HG03460 (cell line): ENCODE measurements around the gene ARHGAP22.
A peak's percentile ranks its signal among the peaks of the same experiment; 100 is the strongest.
"Not testable (repeated sequence)": the region's sequence is repeated elsewhere in the genome, so short reads cannot be mapped to it uniquely, and the experiment has no call there.

Experiments
- ATAC-seq: cut with Tn5 transposase; IDR thresholded peaks from one replicate; pipeline ENCODE4 v1.9.1; 2021; ENCODE audit not compliant: unreplicated experiment

The ARHGAP22 gene

GRCh38 chr10:48604991-48605508 is at the start of gene ARHGAP22:
ARHGAP22 (minus strand) TSS chr10:48605073; CDS start chr10:48604796, 277 bp downstream.
- peak; percentile 54 for ATAC-seq

GRCh38 chr10:48653944-48654698 is 49.2 kb upstream of the ARHGAP22 start:
- ATAC-seq = no peak

GRCh38 chr10:48653347-48653746 is 48.5 kb upstream of the ARHGAP22 start:
- ATAC-seq = no peak

- no peak for ATAC-seq
Measured at GRCh38 chr10:48652344-48652743, 47.5 kb upstream of the ARHGAP22 start.

- no peak for ATAC-seq
Measured at GRCh38 chr10:48651839-48652238, 47.0 kb upstream of the ARHGAP22 start.

- ATAC-seq = no peak
Measured at GRCh38 chr10:48651293-48651692, 46.4 kb upstream of the ARHGAP22 start.

- ATAC-seq = no peak
Measured at GRCh38 chr10:48649349-48649944, 44.6 kb upstream of the ARHGAP22 start.

GRCh38 chr10:48648172-48648942 is 43.5 kb upstream of the ARHGAP22 start:
- no peak for ATAC-seq

GRCh38 chr10:48647073-48647472 is 42.2 kb upstream of the ARHGAP22 start:
- not testable (repeated sequence) for ATAC-seq

- no peak for ATAC-seq
Measured at GRCh38 chr10:48645600-48645999, 40.7 kb upstream of the ARHGAP22 start.

GRCh38 chr10:48641099-48641690 is 36.3 kb upstream of the ARHGAP22 start:
- ATAC-seq = not testable (repeated sequence)

GRCh38 chr10:48640326-48640725 is 35.5 kb upstream of the ARHGAP22 start:
- no peak for ATAC-seq

- no peak for ATAC-seq
Measured at GRCh38 chr10:48639632-48640031, 34.8 kb upstream of the ARHGAP22 start.

- ATAC-seq = no peak
Measured at GRCh38 chr10:48638739-48639527, 34.1 kb upstream of the ARHGAP22 start.

- no peak for ATAC-seq
Measured at GRCh38 chr10:48638158-48638557, 33.3 kb upstream of the ARHGAP22 start.

- no peak for ATAC-seq
Measured at GRCh38 chr10:48636901-48637300, 32.0 kb upstream of the ARHGAP22 start.

GRCh38 chr10:48636231-48636630 is 31.4 kb upstream of the ARHGAP22 start:
- ATAC-seq = no peak

- no peak for ATAC-seq
Measured at GRCh38 chr10:48634984-48635557, 30.2 kb upstream of the ARHGAP22 start.

GRCh38 chr10:48634198-48634983 is 29.5 kb upstream of the ARHGAP22 start:
- peak; percentile 94 for ATAC-seq
